IPS-11a (cell line): ENCODE results near the gene SULT2A1.
"Not testable (repeated sequence)": the region's sequence is repeated elsewhere in the genome, so short reads cannot be mapped to it uniquely, and the experiment has no call there.

ENCODE experiments used
- H3K4me3 ChIP-seq: one replicate; pipeline ENCODE4 v1.5.1; 2013; ENCODE audit warnings: low read depth, low read length, control low read depth

Gene SULT2A1

DNA sequence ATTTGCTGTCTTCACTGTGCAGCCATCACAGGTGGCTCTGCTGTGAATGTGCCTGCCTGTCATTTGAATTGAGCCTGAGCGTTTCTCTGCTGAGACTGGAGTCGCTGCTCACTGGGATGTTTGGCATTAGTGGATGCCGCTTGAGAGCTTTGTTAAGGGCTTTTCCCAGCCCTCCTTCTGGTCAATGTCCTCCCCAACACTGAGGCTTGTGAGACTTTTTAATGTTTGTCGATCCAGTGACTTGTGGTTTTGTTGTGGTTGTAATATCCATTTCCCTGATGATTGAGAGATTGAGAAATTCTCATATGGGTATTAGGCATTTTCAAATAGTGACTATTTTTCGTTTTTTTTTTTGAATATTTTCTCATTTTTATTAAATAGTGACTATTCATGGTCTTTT is 24.5 kb downstream of the SULT2A1 start:
- H3K4me3 ChIP-seq: no peak overlapping the region

DNA sequence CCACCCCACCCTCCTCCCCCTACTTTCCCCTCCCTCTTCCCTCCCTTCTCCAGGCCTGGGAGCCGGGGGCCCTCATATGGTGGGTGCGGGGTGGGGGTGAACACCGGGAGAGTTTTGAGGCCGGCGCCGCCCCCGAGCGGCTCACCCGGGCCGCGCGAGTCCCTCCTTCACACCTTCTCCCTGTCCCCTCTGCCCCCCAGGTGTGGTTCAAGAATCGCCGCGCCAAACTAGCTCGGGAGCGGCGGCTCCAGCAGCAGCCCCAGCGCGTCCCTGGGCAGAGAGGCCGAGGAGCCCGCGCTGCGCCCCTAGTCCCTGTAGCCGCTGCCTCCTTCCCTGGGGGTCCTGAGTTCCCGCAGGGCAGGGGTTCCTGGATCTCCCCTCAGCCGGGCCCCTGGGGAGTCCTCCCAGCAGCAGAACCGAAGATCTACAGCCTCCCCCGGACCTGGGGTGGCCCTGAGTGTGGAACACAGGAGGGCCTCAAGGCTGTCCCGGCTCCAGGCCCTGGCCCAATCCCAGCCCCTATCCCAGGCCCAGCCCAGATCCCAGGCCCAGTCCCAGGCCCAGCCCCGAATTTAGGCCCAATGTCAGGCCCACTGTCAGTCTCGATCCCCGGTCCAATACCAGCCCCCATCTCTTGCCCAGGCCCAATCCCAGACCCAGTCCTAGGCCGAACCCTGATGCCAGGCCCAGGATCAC is 25.4 kb downstream of the SULT2A1 start:
- no peak overlapping the region for H3K4me3 ChIP-seq

DNA sequence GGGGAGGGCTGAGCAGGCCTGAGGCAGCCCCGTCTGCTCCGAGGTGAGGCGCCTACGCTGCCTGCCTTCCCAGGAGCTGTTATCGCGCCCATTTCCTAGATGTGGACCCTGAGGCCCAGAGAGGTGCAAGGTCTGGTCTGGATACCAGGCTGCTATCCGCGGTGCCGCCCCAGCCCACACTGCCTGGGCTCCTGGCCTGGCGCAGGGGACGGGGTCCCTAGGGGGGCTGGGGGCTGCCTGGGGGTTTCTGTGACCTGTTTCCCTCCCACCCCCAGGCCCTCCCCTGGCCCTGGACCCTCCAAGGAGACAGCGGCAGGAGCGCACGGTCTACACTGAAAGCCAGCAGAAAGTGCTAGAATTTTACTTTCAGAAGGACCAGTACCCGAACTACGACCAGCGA is 26.3 kb downstream of the SULT2A1 start:
- not testable (repeated sequence) for H3K4me3 ChIP-seq

DNA sequence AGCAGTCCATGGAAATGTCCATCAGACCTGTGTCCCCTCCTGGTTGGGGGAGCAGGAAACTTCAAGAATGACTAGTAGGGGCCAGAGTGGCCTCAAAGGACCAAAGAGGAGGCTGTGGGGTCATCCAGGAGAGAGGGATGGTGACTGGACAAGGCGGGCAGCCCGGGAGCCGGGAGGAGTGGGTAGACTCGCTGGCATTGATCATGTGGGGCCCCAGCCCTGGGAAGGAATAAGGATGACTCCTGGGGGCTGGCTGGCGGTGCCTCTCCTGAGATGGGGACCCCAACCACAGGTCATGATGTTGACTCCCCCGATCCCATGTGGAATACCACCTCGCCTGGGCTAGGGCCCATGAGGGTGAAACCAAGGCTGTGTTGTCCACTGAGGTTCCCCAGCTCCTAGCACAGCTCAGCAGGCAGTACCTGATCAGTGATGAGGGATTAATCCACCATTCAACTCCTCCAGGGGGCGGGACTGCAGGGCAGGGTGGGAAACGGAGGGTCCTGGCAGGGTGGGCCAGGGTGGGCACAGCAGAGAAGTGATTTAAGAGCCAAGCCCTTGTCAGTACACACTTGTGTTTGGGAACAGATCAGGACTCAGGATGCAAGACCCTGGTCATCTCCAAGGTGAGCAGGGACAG is 27.3 kb downstream of the SULT2A1 start, which contains the start of gene TPRX2:
Gene TPRX2, plus strand, starts transcription at position 590 of the 640 bp plus-strand sequence. Its CDS starts 12 bp downstream, at position 602.
- not testable (repeated sequence) for H3K4me3 ChIP-seq

DNA sequence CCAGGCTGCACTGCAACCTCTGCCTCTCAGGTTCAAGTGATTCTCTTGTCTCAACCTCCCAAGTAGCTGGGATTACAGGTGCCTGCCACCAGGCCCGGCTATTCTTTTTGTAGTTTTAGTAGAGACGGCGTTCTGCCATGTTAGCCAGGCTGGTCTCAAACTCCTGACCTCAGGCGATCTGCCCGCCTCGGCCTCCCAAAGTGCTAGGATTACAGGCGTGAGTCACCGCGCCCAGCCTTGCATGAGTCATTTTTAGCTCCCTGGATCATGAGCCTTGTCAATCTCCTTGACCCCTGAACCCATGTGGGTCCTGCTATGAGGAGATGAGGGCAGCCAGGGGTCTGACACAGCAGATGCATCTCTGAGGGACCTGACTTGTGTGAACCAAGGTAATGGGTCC is 27.9 kb downstream of the SULT2A1 start:
- H3K4me3 ChIP-seq: not testable (repeated sequence)

DNA sequence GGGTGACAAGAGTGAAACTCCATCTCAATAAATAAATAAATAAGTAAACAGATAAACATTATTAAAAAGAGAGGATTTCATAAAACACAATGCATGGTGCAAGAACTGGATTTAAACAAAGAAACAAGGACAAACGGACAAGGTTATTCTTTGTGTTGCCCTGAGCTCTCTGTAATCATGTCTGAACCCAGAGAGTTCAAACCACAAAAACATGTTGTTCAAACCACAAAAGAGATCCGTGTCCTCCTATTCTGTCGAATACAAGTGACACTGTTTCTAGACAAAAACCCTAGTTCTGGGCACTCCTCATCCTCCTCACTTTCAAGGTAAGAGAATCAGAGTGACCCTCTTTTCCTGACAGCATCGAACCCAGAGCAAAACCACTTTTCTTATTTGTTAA is 31.7 kb downstream of the SULT2A1 start:
- no peak overlapping the region for H3K4me3 ChIP-seq

DNA sequence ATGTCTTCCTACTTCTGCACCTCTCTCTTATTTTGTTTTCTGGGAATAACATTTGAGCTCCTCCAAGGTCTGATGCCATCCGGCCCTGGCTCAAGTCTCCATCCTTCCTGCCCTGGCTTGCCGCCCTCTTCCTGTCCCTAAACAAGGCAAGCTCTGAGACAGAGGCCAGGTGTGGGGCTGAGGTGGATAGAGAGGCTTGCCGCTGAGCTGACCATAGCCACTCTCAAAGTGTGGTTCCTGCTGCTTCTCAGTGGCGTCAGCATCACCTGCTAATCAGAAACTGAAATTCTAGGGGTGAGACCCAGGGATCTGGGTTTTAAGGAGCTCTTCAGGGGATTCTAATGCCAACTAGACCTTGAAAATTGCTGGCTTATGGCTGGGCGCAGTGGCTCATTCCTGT is 33.1 kb downstream of the SULT2A1 start:
- no peak overlapping the region for H3K4me3 ChIP-seq

DNA sequence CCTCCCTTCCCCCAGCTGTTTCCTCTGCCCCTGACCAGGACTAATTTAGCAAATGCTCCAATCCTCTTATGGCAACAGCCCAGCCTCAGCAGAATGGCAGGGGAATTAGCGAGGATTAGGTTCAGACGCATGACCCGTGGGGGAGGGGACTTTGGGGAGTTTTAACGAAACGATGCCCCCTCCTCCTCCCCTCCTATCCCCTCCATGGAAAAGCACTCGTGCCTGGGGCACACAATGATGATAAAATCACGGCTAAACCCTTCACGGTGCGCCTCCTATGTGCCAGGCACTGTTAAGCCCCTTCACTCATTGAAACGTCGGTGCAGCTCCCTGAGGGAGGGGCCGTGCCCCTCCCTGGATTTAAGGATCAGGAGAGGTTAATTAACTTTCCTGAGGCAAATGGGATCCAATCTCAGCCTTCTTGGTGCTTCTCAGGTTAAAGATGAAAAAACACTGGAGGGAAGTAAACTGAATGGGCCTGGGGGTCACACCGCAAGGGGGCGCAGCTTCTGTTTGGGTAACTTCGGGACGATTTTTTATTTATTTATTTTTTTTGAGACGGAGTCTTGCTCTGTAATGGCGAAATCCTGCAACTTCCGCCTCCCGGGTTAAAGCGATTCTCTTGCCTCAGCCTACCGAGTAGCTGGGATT is 37.2 kb downstream of the SULT2A1 start:
- H3K4me3 ChIP-seq: peak overlapping the region; percentile 25

DNA sequence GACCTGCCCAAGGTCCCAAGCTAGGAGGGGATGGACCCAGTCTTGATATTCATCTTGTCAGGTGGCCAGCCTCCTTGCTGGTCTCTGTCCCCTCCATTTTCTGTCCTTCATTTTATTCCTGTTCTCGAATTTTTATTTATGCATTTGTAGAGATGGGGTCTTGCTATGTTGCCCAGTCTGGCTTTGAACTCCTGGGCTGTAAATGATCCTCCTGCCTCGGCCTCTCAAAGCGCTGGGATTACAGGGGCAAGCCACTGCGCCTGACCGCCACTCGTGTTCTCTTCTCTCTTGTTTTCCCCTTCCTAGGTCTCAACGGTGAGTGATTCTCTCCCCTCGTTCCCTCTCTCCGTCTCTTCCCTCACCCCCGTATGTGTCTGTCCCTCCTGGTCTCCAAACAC is 37.7 kb downstream of the SULT2A1 start:
- peak overlapping the region; percentile 25 for H3K4me3 ChIP-seq

DNA sequence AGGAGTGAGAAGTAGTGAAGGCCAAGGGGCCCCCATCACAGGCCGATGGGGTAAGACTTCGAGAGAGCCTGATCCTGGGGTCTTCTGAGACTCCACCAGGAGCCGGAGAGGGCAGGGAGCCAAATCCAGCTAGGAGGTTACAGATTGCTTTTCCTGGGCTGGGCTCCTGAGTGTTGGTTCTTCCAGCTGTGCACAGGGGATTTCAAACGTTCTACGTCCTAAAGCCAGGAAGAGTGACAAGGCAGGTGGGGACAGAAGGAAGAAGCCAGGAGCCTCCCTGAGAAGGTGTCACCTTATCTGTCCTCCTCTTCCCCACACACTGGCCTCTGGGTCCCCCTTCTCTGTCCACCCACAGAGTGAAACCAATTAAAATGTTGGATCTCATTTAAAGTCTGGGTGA is 43.2 kb downstream of the SULT2A1 start:
- no peak overlapping the region for H3K4me3 ChIP-seq

DNA sequence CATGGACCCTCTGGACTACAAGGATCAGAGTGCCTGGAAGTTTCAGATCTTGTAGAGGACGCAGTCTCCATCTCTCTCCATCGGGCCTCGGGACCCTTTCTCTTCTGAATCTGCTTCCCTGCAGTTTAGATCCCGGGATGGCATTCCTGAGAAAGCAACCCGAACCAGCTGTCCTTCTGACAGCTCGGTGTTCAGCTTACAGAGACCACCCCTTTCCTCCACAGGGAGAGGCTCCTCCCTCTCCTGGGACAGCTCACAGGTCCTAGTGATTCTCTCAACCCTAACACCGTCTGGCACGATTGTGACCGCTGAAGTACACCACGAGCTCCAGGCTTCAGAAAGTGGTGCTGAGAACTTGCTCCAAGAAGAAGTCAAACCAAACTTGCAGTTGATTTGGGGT is 46.2 kb downstream of the SULT2A1 start:
- no peak overlapping the region for H3K4me3 ChIP-seq

DNA sequence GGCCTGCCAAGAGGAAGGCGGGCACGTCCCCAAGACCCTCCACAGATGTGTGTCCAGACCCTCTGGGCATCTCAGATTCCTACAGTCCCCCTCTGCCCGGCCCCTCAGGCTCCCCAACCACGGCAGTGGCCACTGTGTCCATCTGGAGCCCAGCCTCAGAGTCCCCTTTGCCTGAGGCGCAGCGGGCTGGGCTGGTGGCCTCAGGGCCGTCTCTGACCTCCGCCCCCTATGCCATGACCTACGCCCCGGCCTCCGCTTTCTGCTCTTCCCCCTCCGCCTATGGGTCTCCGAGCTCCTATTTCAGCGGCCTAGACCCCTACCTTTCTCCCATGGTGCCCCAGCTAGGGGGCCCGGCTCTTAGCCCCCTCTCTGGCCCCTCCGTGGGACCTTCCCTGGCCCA is 46.7 kb downstream of the SULT2A1 start:
- no peak overlapping the region for H3K4me3 ChIP-seq

DNA sequence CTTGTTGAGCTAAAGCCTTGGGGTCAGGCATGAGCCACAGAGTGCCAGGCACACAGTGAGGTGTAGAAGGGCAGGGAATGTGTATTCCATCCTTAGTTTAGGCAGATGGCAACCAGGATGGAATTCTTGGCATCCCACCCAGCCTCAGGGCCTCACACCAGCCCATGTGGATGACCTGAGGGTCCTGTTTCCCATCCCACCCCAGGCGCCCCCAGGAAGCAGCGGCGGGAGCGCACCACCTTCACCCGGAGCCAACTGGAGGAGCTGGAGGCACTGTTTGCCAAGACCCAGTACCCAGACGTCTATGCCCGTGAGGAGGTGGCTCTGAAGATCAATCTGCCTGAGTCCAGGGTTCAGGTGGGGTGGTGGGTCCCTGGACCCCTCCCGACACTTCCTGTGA is 50.1 kb downstream of the SULT2A1 start:
- H3K4me3 ChIP-seq: no peak overlapping the region

DNA sequence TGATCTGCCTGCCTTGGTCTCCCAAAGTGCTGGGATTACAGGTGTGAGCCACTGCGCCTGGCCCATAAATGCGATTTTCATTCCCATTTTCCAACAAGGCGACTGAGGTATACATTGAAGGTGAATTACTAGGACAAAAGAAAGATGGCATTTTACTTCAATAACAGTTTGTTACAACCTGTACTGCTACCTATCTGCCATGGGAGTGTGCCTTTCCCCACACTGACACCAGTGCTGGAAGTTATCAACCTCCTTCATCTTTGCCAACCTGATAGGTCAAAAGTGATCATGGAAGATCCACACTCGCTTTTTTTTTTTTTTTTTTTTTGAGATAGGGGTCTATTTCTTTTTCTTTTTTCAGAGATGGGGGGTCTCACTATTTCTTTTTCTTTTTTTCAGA is 53.4 kb downstream of the SULT2A1 start:
- no peak overlapping the region for H3K4me3 ChIP-seq

DNA sequence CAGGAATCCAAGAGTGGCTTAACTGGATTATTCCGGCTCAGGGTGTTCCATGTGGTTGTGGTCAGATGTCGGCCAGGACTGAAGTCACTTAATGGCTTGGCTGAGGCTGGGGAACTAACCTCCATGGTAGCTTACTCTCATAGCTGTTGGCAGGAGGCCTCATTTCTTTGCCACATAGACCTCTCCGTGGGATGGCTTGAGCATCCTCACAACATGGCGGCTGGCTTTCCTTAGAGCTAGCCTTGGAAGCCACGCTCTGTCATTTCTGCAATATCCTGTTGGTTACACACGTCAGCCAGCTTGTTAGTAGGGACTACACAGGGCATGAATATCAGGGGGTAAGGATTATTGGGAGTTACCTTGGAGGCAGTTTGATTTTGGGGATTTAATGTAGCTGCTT is 59.3 kb downstream of the SULT2A1 start:
- H3K4me3 ChIP-seq: no peak overlapping the region

DNA sequence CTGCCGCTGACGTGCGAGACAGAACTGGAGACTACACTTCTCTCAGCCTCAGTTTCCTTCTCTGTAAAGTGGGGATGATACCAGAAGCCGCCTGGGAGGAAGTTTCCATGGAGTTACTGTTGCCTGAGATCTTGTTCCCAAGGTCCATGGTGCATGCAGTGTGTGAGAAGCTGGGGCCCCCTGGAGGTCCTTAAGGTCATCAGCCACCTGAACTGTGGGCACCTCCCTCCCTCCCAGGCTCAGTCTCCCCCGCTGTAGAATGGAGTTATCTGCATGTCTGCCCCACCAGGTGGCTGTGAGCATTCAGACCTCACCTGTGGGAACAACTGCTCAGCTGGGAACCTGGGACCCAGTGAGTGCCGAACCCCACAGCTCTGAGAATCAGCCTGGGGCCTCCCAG is 61.7 kb downstream of the SULT2A1 start:
- no peak overlapping the region for H3K4me3 ChIP-seq

DNA sequence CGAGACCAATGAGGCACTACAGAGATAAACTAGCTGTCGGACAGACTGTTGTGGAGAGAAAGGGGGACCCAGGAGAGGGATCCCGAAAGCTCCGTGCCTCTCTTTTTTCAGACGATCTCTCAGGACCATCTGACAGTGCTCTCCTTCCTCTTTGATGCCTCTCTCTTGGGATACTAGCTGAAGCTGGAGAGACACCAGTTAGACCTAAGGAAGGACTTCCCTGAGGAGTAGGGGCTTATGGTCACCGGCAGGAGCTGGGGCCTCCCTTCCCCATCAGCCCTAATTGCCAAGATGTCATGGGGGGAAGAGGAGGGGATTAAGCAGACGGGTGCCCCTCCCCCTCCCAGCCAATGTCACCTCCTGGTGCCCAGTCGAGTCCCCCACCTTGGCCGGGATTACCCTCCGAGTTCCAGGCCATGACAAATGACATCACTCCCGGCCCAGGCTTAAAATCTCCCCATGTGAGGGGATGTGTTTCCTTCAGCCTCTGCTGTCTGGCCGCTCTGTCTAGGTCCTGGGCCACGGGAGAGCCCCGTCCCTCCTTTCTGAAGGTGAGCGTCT is 64.6 kb downstream of the SULT2A1 start, which contains the start of gene CRX:
Gene CRX, plus strand, starts transcription at position 478 of the 561 bp plus-strand sequence. CDS start 12,507 bp downstream, outside the sequence.
- no peak within 1 kb of the TSS for H3K4me3 ChIP-seq
